Endothelial cell of umbilical vein (primary cell): ENCODE results near the gene CROCC2.

Experiments used
- CTCF ChIP-seq, 2 donors: IDR thresholded peaks; 1 replicate in 1 of 2; 2 replicates in 1 of 2; pipeline ENCODE4 v1.5.1; 2011; ENCODE audit warnings: low read length in 2 of 2, mild to moderate bottlenecking in 2 of 2, moderate library complexity in 2 of 2, control low read depth in 1 of 2, inconsistent platforms in 1 of 2, low read depth in 1 of 2; ENCODE audit not compliant: insufficient read depth in 1 of 2; ENCODE audit errors: extremely low read depth in 1 of 2
- EZH2 ChIP-seq: IDR thresholded peaks from 2 replicates; pipeline ENCODE4 v1.6.1; 2012; ENCODE audit warnings: borderline replicate concordance, low read depth, mild to moderate bottlenecking, moderate library complexity, low read length, inconsistent platforms; ENCODE audit not compliant: severe bottlenecking
- MAX ChIP-seq: IDR thresholded peaks from 2 replicates; pipeline ENCODE4 v1.6.1; 2011; ENCODE audit not compliant: insufficient read depth, insufficient read length
- POLR2A ChIP-seq: IDR thresholded peaks from 2 replicates; pipeline ENCODE4 v1.6.1; 2012; ENCODE audit warnings: low read depth, mild to moderate bottlenecking, control low read depth, low read length

DNA sequence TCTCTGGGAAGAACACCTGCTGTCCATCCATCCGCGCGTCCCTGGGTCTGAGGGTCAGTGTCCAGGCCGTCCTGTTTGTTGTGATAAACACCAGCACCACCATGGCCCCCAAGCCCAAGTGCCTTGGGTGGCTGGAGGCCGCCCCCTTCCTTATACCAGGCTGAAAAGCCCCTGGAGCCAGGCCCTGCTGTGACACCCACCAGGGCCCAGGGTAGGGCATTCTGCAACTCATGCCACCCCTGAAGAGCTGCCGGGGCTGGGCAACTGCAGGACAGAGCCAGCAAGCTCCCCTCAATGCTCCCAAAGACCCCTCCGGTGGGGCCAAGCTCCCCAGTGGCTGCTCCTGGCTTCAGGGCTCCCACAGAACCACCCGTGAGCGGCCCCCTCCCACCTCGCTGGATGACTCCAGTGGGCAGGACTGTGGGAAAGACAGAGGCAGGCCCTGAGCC lies 60.3 kb downstream of the CROCC2 start:
- TF ChIP-seq MAX (no peak), CTCF (IDR thresholded peaks at IDR 0.05; ENCODE audit: extremely low read depth in 1 of 2, insufficient read depth in 1 of 2, low read depth in 1 of 2, low read length in 2 of 2) (no peak), POLR2A (no peak), EZH2 (no peak)
